ENCODE data around the gene ERG.

ERG gene

DNA sequence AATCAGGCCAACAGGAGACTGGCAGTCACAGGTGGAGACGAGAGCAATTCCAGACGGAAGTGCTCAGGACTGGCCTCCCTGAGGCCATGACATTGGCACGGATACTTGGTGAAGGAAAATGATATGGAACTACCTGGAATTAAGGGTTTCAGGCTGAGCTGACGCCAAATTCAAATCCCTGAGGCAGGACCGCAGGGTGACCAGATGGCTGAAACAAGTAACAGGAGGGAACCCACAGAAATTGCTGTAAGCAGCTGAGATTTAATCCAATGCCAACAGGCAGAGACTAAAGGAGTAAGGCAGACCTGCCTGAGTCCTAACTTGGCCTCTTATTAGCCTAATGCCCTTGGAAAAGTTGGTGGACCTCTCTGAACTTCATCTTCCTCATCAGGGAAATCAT, 76.2 kb downstream of the ERG start:
- no peak for TF ChIP-seq TAF1 (IDR thresholded peaks at IDR 0.05; ENCODE audit: borderline replicate concordance, insufficient read depth, low read length)
- TF ChIP-seq FOXP2 (optimal IDR thresholded peaks at IDR 0.05; ENCODE audit: borderline replicate concordance, extremely low read depth, extremely low read length, insufficient read depth): no peak

- TF ChIP-seq REST (IDR thresholded peaks at IDR 0.05; ENCODE audit: insufficient read depth in 1 of 2, low read depth in 2 of 2, low read length in 2 of 2): no peak
- TF ChIP-seq POLR2AphosphoS5 (IDR thresholded peaks at IDR 0.05; ENCODE audit: low read depth, low read length): no peak
- no peak for TF ChIP-seq SIN3A (IDR thresholded peaks at IDR 0.05; ENCODE audit: borderline replicate concordance, insufficient read depth, low read length)
- no peak for TF ChIP-seq FOXP2 (optimal IDR thresholded peaks at IDR 0.05; ENCODE audit: borderline replicate concordance, extremely low read depth, extremely low read length, insufficient read depth)
- TF ChIP-seq TAF1 (IDR thresholded peaks at IDR 0.05; ENCODE audit: borderline replicate concordance, insufficient read depth, low read length): no peak
Measured at GRCh38 chr21:38420140-38420539, 78.1 kb downstream of the ERG start.

DNA sequence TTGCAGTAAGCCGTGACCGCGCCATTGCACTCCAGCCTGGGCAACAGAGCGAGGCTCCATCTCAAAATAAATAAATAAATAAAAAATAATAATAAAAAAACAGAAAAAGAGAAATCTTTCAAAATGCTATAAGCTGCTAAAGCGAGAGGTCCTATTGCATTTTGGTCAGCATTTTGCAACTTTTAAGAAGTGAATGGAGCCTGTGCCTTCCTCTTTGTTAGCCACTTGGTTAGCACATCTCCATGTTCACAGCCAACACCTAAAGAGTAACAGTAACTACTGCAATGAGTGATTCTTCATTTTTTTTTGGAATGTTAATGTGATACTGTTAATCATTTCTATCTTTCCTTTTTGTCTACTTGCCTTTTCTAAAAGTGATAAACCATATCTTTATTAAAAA, 80.6 kb downstream of the ERG start:
- no peak for TF ChIP-seq FOXP2 (optimal IDR thresholded peaks at IDR 0.05; ENCODE audit: borderline replicate concordance, extremely low read depth, extremely low read length, insufficient read depth)
- no peak for TF ChIP-seq SIN3A (IDR thresholded peaks at IDR 0.05; ENCODE audit: borderline replicate concordance, insufficient read depth, low read length)
- TF ChIP-seq POLR2AphosphoS5 (IDR thresholded peaks at IDR 0.05; ENCODE audit: low read depth, low read length): no peak
- TF ChIP-seq TAF1 (IDR thresholded peaks at IDR 0.05; ENCODE audit: borderline replicate concordance, insufficient read depth, low read length): no peak
- TF ChIP-seq REST (IDR thresholded peaks at IDR 0.05; ENCODE audit: insufficient read depth in 1 of 2, low read depth in 2 of 2, low read length in 2 of 2): no peak

DNA sequence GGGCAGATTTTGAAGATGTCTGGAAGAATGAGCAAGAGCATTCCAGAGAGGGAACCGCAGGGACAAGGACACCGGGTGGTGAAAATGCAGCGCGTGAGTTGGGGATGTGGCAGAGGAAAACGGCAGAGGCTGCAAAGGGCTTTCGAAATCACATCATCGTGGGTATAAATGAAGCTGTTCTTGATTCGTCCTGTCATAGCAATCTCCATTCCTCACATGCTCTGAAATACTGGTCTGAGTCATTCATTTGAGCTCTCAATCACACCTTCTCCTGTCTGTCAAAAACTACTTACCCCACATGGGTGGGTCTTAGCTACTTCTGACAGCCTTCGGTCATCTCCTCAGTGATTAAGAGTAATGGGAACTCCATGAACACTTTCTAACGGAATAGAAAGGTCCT, 81.5 kb downstream of the ERG start:
- TF ChIP-seq FOXP2 (optimal IDR thresholded peaks at IDR 0.05; ENCODE audit: borderline replicate concordance, extremely low read depth, extremely low read length, insufficient read depth) (no peak), SIN3A (IDR thresholded peaks at IDR 0.05; ENCODE audit: borderline replicate concordance, insufficient read depth, low read length) (no peak), POLR2AphosphoS5 (IDR thresholded peaks at IDR 0.05; ENCODE audit: low read depth, low read length) (no peak), REST (IDR thresholded peaks at IDR 0.05; ENCODE audit: insufficient read depth in 1 of 2, low read depth in 2 of 2, low read length in 2 of 2) (no peak), TAF1 (IDR thresholded peaks at IDR 0.05; ENCODE audit: borderline replicate concordance, insufficient read depth, low read length) (no peak)

- no peak for TF ChIP-seq POLR2AphosphoS5 (IDR thresholded peaks at IDR 0.05; ENCODE audit: low read depth, low read length)
- peak; percentile 73 to 84 for TF ChIP-seq REST (IDR thresholded peaks at IDR 0.05; ENCODE audit: insufficient read depth in 1 of 2, low read depth in 2 of 2, low read length in 2 of 2)
Measured at GRCh38 chr21:38413958-38414548, 84.2 kb downstream of the ERG start.
